Loucy (cell line): ENCODE results near the gene CACNA1D.
A peak's percentile ranks its signal among the peaks of the same experiment; 100 is the strongest.

Source experiments
- EZH2phosphoT487 ChIP-seq: fragments of 200-600 bp; IDR thresholded peaks from 2 replicates; pipeline ENCODE4 v1.6.1; 2018; ENCODE audit warnings: antibody characterized with exemption, mild to moderate bottlenecking, moderate library complexity, borderline replicate concordance
- TF ChIP-seq, protein P1 (sequence below): fragments of 200-600 bp; sonication (generic); conservative IDR thresholded peaks from 2 replicates; pipeline ENCODE4 v1.5.1; 2014; ENCODE audit warnings: mild to moderate bottlenecking, antibody characterized with exemption, low read length

DNA sequence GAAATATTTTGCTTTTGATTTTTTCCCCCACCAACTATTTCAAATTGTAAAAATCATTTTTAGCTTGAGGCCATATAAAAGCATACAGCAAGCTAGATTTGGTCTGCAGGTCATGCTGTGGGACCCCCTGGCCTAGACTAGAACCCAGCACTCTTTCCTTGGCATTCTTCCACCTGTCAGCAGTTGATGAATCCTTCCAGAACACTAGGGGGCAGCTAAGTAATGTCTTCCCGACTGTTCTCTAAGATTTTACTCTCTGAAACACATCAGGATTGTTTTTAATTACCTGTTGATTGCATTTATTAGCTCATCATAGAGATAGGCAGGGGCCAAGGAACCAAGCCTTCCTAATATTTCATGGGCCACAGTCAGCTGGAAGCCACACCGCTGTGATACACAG is 174.5 kb downstream of the CACNA1D start:
- TF ChIP-seq, protein P1, sequence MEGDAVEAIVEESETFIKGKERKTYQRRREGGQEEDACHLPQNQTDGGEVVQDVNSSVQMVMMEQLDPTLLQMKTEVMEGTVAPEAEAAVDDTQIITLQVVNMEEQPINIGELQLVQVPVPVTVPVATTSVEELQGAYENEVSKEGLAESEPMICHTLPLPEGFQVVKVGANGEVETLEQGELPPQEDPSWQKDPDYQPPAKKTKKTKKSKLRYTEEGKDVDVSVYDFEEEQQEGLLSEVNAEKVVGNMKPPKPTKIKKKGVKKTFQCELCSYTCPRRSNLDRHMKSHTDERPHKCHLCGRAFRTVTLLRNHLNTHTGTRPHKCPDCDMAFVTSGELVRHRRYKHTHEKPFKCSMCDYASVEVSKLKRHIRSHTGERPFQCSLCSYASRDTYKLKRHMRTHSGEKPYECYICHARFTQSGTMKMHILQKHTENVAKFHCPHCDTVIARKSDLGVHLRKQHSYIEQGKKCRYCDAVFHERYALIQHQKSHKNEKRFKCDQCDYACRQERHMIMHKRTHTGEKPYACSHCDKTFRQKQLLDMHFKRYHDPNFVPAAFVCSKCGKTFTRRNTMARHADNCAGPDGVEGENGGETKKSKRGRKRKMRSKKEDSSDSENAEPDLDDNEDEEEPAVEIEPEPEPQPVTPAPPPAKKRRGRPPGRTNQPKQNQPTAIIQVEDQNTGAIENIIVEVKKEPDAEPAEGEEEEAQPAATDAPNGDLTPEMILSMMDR: peak; percentile 73
- no peak for TF ChIP-seq EZH2phosphoT487
